Measurements from ENCODE around the gene PCDH15.

The PCDH15 gene

DNA sequence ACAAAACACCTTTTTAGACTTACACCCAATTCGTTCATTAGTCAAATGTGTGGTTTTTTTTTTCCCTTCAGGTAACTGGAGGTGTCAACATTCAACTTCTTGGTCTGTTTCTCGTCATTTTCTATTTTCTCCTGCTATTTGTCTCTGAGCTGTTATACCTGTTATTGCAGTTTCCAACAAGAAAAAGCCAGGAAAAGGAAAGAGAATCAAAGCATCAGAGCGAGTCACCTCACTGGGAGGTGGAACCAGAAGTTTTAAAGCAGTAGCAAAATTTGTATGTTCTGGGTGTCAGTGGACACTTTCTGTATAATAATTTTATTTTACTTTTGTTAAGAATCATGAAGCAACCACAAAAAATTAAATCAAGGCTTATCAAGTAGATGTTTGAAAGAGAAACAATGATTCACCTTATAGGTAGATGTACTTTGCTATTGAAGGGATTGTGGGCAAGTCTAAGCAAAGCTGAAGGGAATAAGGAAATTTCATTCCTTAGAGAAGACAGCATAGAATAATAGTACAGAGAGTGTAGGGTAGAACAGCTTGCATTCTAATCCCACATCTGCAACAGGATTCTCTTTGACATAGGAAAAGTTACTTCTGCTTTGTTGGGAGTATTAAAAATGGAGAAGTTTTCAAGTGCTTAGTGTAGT lies 675.8 kb downstream of the PCDH15 start:
- no peak for DNase-seq (ENCODE audit: low spot score)

- DNase-seq (ENCODE audit: low spot score) = no peak
Measured at GRCh38 chr10:54124209-54124885, 676.7 kb downstream of the PCDH15 start.

- DNase-seq (ENCODE audit: low spot score) = no peak
Measured at GRCh38 chr10:54120806-54121205, 680.2 kb downstream of the PCDH15 start.

- DNase-seq (ENCODE audit: low spot score) = no peak
Measured at GRCh38 chr10:54108961-54109360, 692.1 kb downstream of the PCDH15 start.

- no peak for DNase-seq (ENCODE audit: low spot score)
Measured at GRCh38 chr10:54096892-54097291, 704.1 kb downstream of the PCDH15 start.

DNA sequence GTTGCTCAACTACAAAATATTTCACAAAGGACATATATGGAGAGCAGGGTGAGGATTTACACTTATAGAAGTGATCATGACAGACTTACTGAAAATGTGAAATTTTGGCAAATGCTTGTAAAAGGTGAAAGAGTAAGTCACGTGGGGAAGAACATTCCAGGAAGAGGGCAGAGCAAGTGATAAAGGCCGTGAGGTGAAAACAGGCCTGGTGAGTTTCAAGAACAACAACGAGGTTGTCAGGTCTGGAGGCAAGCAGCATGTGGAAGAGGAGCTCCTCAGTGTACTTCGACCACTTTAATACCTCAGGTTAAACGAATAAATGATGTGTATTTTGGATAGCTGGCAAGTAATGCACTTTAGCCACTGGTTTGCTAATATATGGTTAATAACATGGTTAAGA lies 706.7 kb downstream of the PCDH15 start:
- DNase-seq (ENCODE audit: low spot score) = no peak

- DNase-seq (ENCODE audit: low spot score) = no peak
Measured at GRCh38 chr10:54091237-54091636, 709.8 kb downstream of the PCDH15 start.

GRCh38 chr10:54081950-54082349 lies 719.1 kb downstream of the PCDH15 start:
- no peak for DNase-seq (ENCODE audit: low spot score)

GRCh38 chr10:54067361-54067760 lies 733.7 kb downstream of the PCDH15 start:
- no peak for DNase-seq (ENCODE audit: low spot score)

GRCh38 chr10:54066646-54067045 lies 734.4 kb downstream of the PCDH15 start:
- no peak for DNase-seq (ENCODE audit: low spot score)

DNA sequence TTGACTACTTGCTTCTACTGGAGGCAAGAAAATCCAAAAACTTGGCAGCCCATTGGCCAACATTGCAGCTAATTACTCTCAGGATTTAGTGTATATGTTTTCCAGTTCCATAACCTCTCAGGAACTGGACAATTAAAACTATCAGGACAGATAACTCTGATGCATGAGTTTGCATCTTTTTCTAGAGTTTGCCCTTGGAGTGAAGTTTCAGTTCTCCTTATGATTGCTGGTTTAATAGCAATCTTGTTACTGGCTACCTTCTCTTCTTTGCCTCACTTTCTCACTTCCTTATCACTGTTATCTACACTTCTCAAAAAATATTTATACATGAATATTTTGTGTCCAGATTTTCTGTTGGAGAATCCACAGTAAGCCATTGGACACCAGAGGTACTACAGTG lies 735.9 kb downstream of the PCDH15 start:
- no peak for DNase-seq (ENCODE audit: low spot score)

DNA sequence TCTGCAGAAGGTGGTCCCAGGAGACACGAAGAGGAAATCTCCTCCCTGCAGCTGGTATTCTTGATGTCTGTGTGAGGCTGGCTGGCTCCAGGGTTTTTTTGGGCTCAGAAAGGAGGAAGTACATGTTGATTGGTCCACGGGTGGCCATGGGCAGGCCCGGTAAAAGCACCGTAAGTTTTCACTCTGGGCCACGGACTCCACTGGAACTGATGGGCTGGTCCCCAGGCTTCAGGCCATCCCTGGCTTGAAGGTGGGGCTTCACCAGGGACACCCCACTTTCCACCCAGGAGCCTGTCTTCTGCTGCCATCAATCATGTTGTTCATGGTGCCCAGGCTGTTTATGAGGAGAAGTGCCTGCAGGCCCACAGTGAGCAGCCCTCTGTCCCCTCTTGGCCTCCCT lies 736.8 kb downstream of the PCDH15 start:
- DNase-seq (ENCODE audit: low spot score) = no peak

- DNase-seq (ENCODE audit: low spot score) = no peak
Measured at GRCh38 chr10:54063514-54063913, 737.5 kb downstream of the PCDH15 start.

DNA sequence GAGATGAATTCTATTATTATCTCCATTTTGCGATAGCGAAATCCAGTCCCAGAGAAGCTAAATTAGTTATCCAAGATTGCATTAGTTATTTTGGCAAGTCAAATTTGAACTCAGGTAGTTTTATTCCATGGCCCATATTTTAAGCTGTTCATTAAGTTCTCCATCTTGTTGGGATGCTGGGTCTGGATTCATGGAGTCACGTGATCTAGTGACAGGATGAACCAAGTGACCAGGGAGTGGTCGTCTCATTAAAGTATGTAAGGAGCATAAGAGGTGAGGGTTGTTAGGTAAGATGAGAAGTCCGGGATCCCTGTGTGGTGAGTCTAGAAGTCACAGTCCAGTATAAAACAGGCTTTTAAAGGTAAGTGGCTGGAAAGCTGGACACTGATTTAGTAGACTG lies 740.5 kb downstream of the PCDH15 start:
- DNase-seq (ENCODE audit: low spot score) = no peak

GRCh38 chr10:54057357-54057756 lies 743.7 kb downstream of the PCDH15 start:
- DNase-seq (ENCODE audit: low spot score) = no peak

DNA sequence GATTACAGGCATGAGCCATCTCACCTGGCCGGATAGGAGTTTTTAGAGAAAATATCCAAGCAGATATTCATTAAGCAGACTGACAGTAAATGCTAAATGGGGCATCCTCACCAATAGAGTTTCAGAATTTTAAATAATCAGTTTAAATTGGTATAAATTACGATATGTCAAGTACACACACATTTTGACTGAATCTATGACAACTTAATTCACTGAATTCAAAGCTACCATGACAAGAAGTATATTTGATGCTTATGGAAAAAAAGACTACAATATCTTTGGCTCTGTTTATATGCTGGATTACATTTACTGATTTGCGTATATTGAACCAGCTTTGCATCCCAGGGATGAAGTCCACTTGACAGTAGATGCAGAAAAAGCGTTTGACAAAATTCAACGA lies 774.7 kb downstream of the PCDH15 start:
- no peak for DNase-seq (ENCODE audit: low spot score)

- no peak for DNase-seq (ENCODE audit: low spot score)
Measured at GRCh38 chr10:54011117-54011516, 789.9 kb downstream of the PCDH15 start.

GRCh38 chr10:54010337-54010933 lies 790.6 kb downstream of the PCDH15 start:
- DNase-seq (ENCODE audit: low spot score) = no peak

DNA sequence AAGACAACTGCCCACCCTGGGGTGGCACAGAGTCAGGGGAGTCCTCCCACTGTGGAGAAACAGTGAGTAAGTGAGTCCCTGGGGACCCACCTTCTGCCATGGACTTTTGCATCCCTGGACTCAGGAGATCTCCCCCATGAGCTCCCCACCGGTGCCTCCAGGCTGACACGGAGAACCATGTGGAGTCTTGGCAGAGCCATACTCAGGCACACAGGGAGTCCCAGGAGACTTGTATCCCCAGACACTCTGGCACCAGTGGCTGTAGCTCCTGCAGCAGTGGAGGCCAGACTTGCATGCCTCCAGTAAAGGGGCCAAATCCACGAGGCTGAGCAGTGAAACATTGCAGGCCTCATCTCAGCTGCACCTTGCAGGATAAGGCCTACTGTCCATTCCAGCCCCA lies 791.4 kb downstream of the PCDH15 start:
- no peak for DNase-seq (ENCODE audit: low spot score)

DNA sequence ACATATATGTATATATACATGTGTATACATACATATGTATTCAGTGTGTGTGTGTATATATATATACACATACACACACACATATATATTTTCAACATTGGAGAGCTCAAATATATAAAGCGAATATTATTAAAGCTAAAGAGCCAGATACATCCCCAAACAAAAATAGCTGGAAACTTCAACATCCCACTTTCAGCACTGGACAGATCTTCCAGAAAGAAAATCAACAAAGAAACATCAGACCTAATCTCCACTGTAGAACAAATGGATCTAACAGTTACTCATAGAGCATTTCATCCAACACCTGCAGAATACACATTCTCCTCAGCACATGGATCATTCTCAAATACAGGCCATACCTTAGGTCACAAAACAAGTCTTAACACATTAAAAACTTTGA lies 799.0 kb downstream of the PCDH15 start:
- no peak for DNase-seq (ENCODE audit: low spot score)

GRCh38 chr10:53997953-53998352 lies 803.1 kb downstream of the PCDH15 start:
- DNase-seq (ENCODE audit: low spot score) = no peak

DNA sequence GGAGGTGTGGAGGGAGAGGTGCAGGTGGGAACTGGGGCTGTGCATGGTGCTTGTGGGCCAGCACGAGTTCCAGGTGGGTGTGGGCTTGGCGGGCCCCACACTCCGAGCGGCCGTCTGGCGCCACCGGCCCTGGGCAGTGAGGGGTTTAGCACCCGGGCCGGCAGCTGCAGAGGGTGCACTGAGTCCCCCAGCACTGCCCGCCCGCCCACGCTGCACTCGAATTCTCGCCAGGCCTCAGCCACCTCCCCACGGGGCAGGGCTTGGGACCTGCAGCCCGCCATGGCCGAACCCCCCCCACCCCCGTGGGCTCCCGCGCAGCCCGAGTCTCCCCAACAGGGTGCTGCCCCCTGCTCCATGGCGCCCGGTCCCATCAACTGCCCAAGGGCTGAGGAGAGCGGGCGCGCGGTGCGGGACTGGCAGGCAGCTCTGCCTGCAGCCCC lies 810.2 kb downstream of the PCDH15 start:
- no peak for DNase-seq (ENCODE audit: low spot score)

DNA sequence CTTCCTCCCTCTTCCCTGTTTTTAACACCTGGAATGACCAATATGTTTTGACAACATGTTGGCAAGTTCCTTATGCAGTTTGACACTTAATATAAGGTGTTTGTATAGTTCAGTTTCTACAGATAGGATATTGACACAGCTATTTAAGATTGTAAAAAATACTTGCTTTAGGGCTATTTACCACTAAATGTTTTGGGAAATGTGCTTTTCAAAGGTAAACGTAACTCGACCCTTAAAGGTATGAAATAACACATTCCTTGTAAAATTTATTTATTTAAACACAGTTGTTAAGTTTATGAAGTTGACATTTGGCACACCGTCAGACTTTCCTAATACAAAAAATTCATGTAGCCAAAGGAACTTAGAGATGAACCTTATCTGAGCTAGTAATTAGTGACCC lies 817.6 kb downstream of the PCDH15 start:
- DNase-seq (ENCODE audit: low spot score) = no peak

GRCh38 chr10:53980210-53980609 lies 820.8 kb downstream of the PCDH15 start:
- no peak for DNase-seq (ENCODE audit: low spot score)

Data from hematopoietic multipotent progenitor cell treated with erythropoietin and hydrocortisone succinate and interleukin-3 and kit ligand, for 15 days (in vitro differentiated cells).